IPS DF 4.7 (cell line): ENCODE measurements around the gene UCHL1.
"Not testable (repeated sequence)": the region's sequence is repeated elsewhere in the genome, so short reads cannot be mapped to it uniquely, and the experiment has no call there.

Experiments used
- DNase-seq: peaks from one replicate; pipeline ENCODE4 v3.0.0-alpha.2; 2013; ENCODE audit warnings: low spot score; ENCODE audit errors: extremely low read depth

UCHL1 gene

GRCh38 chr4:41288254-41288653 lies 31.5 kb downstream of the UCHL1 start:
- no peak for DNase-seq

- DNase-seq: no peak
Observed at GRCh38 chr4:41290479-41290878, 33.8 kb downstream of the UCHL1 start.

GRCh38 chr4:41294445-41295062 lies 37.8 kb downstream of the UCHL1 start:
- no peak for DNase-seq

- DNase-seq: no peak
Observed at GRCh38 chr4:41296995-41297394, 40.3 kb downstream of the UCHL1 start.

- DNase-seq: no peak
Observed at GRCh38 chr4:41297832-41298231, 41.1 kb downstream of the UCHL1 start.

- no peak for DNase-seq
Observed at GRCh38 chr4:41299486-41299885, 42.8 kb downstream of the UCHL1 start.

GRCh38 chr4:41301137-41301536 lies 44.4 kb downstream of the UCHL1 start:
- DNase-seq: no peak

GRCh38 chr4:41303372-41304118 lies 46.8 kb downstream of the UCHL1 start:
- DNase-seq: no peak

- DNase-seq: no peak
Observed at GRCh38 chr4:41304221-41304620, 47.5 kb downstream of the UCHL1 start.

- DNase-seq: no peak
Observed at GRCh38 chr4:41305476-41305875, 48.7 kb downstream of the UCHL1 start.

GRCh38 chr4:41307638-41308037 lies 50.9 kb downstream of the UCHL1 start:
- DNase-seq: no peak

GRCh38 chr4:41308398-41308797 lies 51.7 kb downstream of the UCHL1 start:
- no peak for DNase-seq

- DNase-seq: not testable (repeated sequence)
Observed at GRCh38 chr4:41315426-41315825, 58.7 kb downstream of the UCHL1 start.

GRCh38 chr4:41315862-41316261 lies 59.1 kb downstream of the UCHL1 start:
- no peak for DNase-seq
